Measurements from ENCODE around the gene CKMT1B. TPM values are rescaled to one million over a fixed set of nuclear protein-coding genes. Genes with fewer than 3 reads are reported as not detected.
"Not testable (repeated sequence)": the region's sequence is repeated elsewhere in the genome, so short reads cannot be mapped to it uniquely, and the experiment has no call there.

The CKMT1B gene
- total RNA-seq, 1 experiment from 2014 or later = not detected

GRCh38 chr15:43638464-43639204 lies 44.8 kb downstream of the CKMT1B start:
- not testable (repeated sequence) for DNase-seq (ENCODE audit: low read depth)

Other genes with a start within 250 kb of the CKMT1B start
- 12.7 and 13.4 TPM in 2 replicates for gene ZSCAN29, start 223.0 kb upstream of the CKMT1B start, total RNA-seq (2014; rRNA removed; shearing (Covaris generic))
- gene TUBGCP4, start 222.9 kb upstream of the CKMT1B start, total RNA-seq (2014; rRNA removed; shearing (Covaris generic)) = 16.9 and 17.6 TPM in 2 replicates
- 25.4 and 26.7 TPM in 2 replicates for gene TP53BP1, start 100.9 kb upstream of the CKMT1B start, total RNA-seq (2014; rRNA removed; shearing (Covaris generic))
- 1.6 and 2.4 TPM in 2 replicates for gene MAP1A, start 76.4 kb upstream of the CKMT1B start, total RNA-seq (2014; rRNA removed; shearing (Covaris generic))
- gene PPIP5K1, start 3.8 kb upstream of the CKMT1B start, total RNA-seq (2014; rRNA removed; shearing (Covaris generic)) = 16.7 and 16.9 TPM in 2 replicates
- not detected in 2 replicates for gene STRC, start 24.8 kb downstream of the CKMT1B start, total RNA-seq (2014; rRNA removed; shearing (Covaris generic))
- gene CATSPER2, start 54.8 kb downstream of the CKMT1B start, total RNA-seq (2014; rRNA removed; shearing (Covaris generic)) = 0.60 and 1.9 TPM in 2 replicates
- 0.24 TPM in 1 of 2 replicates, not detected in the other for gene CKMT1A, start 99.8 kb downstream of the CKMT1B start, total RNA-seq (2014; rRNA removed; shearing (Covaris generic))
- 303 and 323 TPM in 2 replicates for gene PDIA3, start 152.4 kb downstream of the CKMT1B start, total RNA-seq (2014; rRNA removed; shearing (Covaris generic))
- gene ELL3, start 182.9 kb downstream of the CKMT1B start, total RNA-seq (2014; rRNA removed; shearing (Covaris generic)) = 1.2 and 4.3 TPM in 2 replicates
- gene SERF2, start 198.3 kb downstream of the CKMT1B start, total RNA-seq (2014; rRNA removed; shearing (Covaris generic)) = 1,696 and 1,842 TPM in 2 replicates
- gene SERINC4, start 206.2 kb downstream of the CKMT1B start, total RNA-seq (2014; rRNA removed; shearing (Covaris generic)) = not detected in 2 replicates
- 18.4 and 20.8 TPM in 2 replicates for gene HYPK, start 206.6 kb downstream of the CKMT1B start, total RNA-seq (2014; rRNA removed; shearing (Covaris generic))
- gene MFAP1, start 230.7 kb downstream of the CKMT1B start, total RNA-seq (2014; rRNA removed; shearing (Covaris generic)) = 43.5 and 46.4 TPM in 2 replicates
- 52.4 and 58.3 TPM in 2 replicates for gene WDR76, start 233.0 kb downstream of the CKMT1B start, total RNA-seq (2014; rRNA removed; shearing (Covaris generic))

All from RPMI7951 (cell line).